ENCODE results near the gene GPR135.

GRCh38 chr14:59435987-59436386 lies 29.2 kb downstream of the GPR135 start:
- TF ChIP-seq, protein P1, sequence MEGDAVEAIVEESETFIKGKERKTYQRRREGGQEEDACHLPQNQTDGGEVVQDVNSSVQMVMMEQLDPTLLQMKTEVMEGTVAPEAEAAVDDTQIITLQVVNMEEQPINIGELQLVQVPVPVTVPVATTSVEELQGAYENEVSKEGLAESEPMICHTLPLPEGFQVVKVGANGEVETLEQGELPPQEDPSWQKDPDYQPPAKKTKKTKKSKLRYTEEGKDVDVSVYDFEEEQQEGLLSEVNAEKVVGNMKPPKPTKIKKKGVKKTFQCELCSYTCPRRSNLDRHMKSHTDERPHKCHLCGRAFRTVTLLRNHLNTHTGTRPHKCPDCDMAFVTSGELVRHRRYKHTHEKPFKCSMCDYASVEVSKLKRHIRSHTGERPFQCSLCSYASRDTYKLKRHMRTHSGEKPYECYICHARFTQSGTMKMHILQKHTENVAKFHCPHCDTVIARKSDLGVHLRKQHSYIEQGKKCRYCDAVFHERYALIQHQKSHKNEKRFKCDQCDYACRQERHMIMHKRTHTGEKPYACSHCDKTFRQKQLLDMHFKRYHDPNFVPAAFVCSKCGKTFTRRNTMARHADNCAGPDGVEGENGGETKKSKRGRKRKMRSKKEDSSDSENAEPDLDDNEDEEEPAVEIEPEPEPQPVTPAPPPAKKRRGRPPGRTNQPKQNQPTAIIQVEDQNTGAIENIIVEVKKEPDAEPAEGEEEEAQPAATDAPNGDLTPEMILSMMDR (IDR thresholded peaks at IDR 0.05) = no peak
- TF ChIP-seq POLR2A (IDR thresholded peaks at IDR 0.05) (no peak), POLR2AphosphoS5 (IDR thresholded peaks at IDR 0.05) (no peak)
